Right lobe of liver (tissue), 6 donors: ENCODE results near the gene BOD1L1. TPM values are rescaled to one million over a fixed set of nuclear protein-coding genes. Genes with fewer than 3 reads are reported as not detected.

Experiments
- ATAC-seq, 4 donors: fragments of 200-7000 bp; cut with Tn5 transposase; one replicate each; pipeline ENCODE4 v1.9.1; 2020; ENCODE audit warnings: mild to moderate bottlenecking in 4 of 4, moderate library complexity in 4 of 4
- DNase-seq, 3 donors: peaks; one replicate each; pipeline ENCODE4 v3.0.0-alpha.2; 2020
- H3K27ac ChIP-seq, 3 donors: fragments of 200-600 bp; one replicate each; pipeline ENCODE4 v1.8.0; 2022
- H3K27me3 ChIP-seq, 2 donors: fragments of 200-600 bp; one replicate each; pipeline ENCODE4 v1.8.0; 2022
- H3K36me3 ChIP-seq, 4 donors: fragments of 200-600 bp; sonication (generic) in 1 of 4; one replicate each; pipeline versions ENCODE4 v1.5.1 to v1.8.0; 2017 to 2022; ENCODE audit warnings: control low read depth in 1 of 4
- H3K4me1 ChIP-seq, 4 donors: fragments of 200-600 bp; sonication (generic) in 1 of 4; one replicate each; pipeline versions ENCODE4 v1.5.1 to v1.8.0; 2017 to 2022; ENCODE audit warnings: control low read depth in 1 of 4
- H3K4me3 ChIP-seq, 3 donors: fragments of 200-600 bp; one replicate each; pipeline ENCODE4 v1.8.0; 2022
- H3K9me3 ChIP-seq, 4 donors: fragments of 200-600 bp; sonication (generic) in 1 of 4; one replicate each; pipeline versions ENCODE4 v1.5.1 to v1.8.0; 2017 to 2022; ENCODE audit warnings: control low read depth in 1 of 4
- CTCF ChIP-seq, 4 donors: fragments of 200-600 bp in 3 of 4; fragments of 450-650 bp in 1 of 4; IDR thresholded peaks; one replicate each; pipeline versions ENCODE4 v1.5.1 to v1.8.0; 2016 to 2022; ENCODE audit warnings: antibody characterized with exemption in 4 of 4, mild to moderate bottlenecking in 2 of 4
- POLR2A ChIP-seq: fragments of 450-650 bp; IDR thresholded peaks from one replicate; pipeline ENCODE4 v1.6.1; 2017; ENCODE audit warnings: antibody characterized with exemption, mild to moderate bottlenecking
- WGBS: methylation state at CpG from one replicate; pipeline ENCODE4 v1.1.6; 2018; ENCODE audit warnings: low coverage, low lambda C conversion rate; ENCODE audit not compliant: insufficient coverage; ENCODE audit errors: missing lambda C conversion rate; 5-methylcytosine and 5-hydroxymethylcytosine counted together
- intact Hi-C, 2 donors: fragments of 100-400 bp; cut with DNase I; formaldehyde crosslinking; loops; one replicate each; pipeline versions ENCODE4 v1.11.2 to v1.14.1; 2022
- total RNA-seq, 6 experiments: library from RNA; depleted of rRNA in 2 of 6; stranded (reverse); fragments of >200 nt in 2 of 6; fragmentation: NEBNext Ultra II Directional in 3 of 6; extraction: Animal tissue kit (Norgen Biotek cat#: 25700) in 3 of 6; gene quantifications; one replicate each; pipeline versions ENCODE4 v1.1.0 to v1.2.4, GENCODE V29; 2016 to 2023
- donor health status: DM: no; HTN: yes; CAD: no.
- donor health status: DM: no; HTN: no; CAD: no.
- donor health status: DM: no; HTN: no; CAD: no.
- donor health status: DM: no; HTN: yes; CAD: no.
- donor health status: DM: no; HTN: yes; CAD: no.

Gene BOD1L1
- total RNA-seq, 6 experiments from 2014 or later: 8.7 to 13.8 (median 11.6) TPM

- Histone ChIP-seq H3K4me1 (no peaks in the 10 kb centered on the region), H3K27me3 (no peaks in the 10 kb centered on the region), H3K27ac (no peak overlapping the region), H3K36me3 (peaks cover 0 to 64% (median 27%) of the 10 kb centered on the region in 4 donors), H3K9me3 (no peaks in the 10 kb centered on the region), H3K4me3 (no peak overlapping the region)
- intact Hi-C loops: no loop called here
- ATAC-seq: no peak
- no peak for DNase-seq
- TF ChIP-seq POLR2A (no peak), CTCF (IDR thresholded peaks at IDR 0.05) (no peak)
- 94% methylated on average over 1 of the region's 1 CpG for WGBS
These were observed 22.2 kb downstream of the BOD1L1 start for GRCh38 chr4:13605330-13605729.

GRCh38 chr4:13601848-13602247, 25.7 kb downstream of the BOD1L1 start:
- H3K4me3 ChIP-seq: no peak overlapping the region
- TF ChIP-seq POLR2A (no peak), CTCF (IDR thresholded peaks at IDR 0.05) (no peak)
- ATAC-seq (no peak), DNase-seq (no peak)
- H3K36me3 ChIP-seq: peaks cover 0 to 37% (median 20%) of the 10 kb centered on the region in 4 donors
- intact Hi-C loops: no loop called here
- no peaks in the 10 kb centered on the region for H3K4me1 ChIP-seq
- no peaks in the 10 kb centered on the region for H3K27me3 ChIP-seq
- 95% methylated on average over 2 of the region's 2 CpGs for WGBS
- no peak overlapping the region for H3K27ac ChIP-seq
- no peaks in the 10 kb centered on the region for H3K9me3 ChIP-seq

GRCh38 chr4:13601048-13601447, 26.5 kb downstream of the BOD1L1 start:
- TF ChIP-seq POLR2A: no peak
- no peak for TF ChIP-seq CTCF (IDR thresholded peaks at IDR 0.05)
- no peaks in the 10 kb centered on the region for H3K27me3 ChIP-seq
- no peak overlapping the region for H3K27ac ChIP-seq
- peaks cover 0 to 36% (median 20%) of the 10 kb centered on the region in 4 donors for H3K36me3 ChIP-seq
- no peaks in the 10 kb centered on the region for H3K9me3 ChIP-seq
- 71% methylated on average over 3 of the region's 3 CpGs for WGBS
- H3K4me3 ChIP-seq: no peak overlapping the region
- intact Hi-C loops: no loop called here
- DNase-seq (no peak), ATAC-seq (peak; percentile 28 to 61 (median 47))
- no peaks in the 10 kb centered on the region for H3K4me1 ChIP-seq

GRCh38 chr4:13599159-13599558, 28.4 kb downstream of the BOD1L1 start:
- no peaks in the 10 kb centered on the region for H3K27me3 ChIP-seq
- ATAC-seq (no peak), DNase-seq (no peak)
- no CpG with 5 or more reads among the region's 5 CpGs for WGBS
- H3K4me3 ChIP-seq: no peak overlapping the region
- intact Hi-C loops: no loop called here
- peaks cover 0 to 32% (median 15%) of the 10 kb centered on the region in 4 donors for H3K36me3 ChIP-seq
- no peak overlapping the region for H3K27ac ChIP-seq
- TF ChIP-seq POLR2A (no peak), CTCF (IDR thresholded peaks at IDR 0.05) (peak in 1 of 4 donors; percentile 6)
- no peaks in the 10 kb centered on the region for H3K4me1 ChIP-seq
- H3K9me3 ChIP-seq: no peaks in the 10 kb centered on the region

- Histone ChIP-seq H3K4me3 (no peak overlapping the region), H3K27me3 (no peaks in the 10 kb centered on the region), H3K36me3 (peaks cover 0 to 28% (median 5%) of the 10 kb centered on the region in 4 donors), H3K27ac (no peak overlapping the region), H3K9me3 (no peaks in the 10 kb centered on the region), H3K4me1 (no peaks in the 10 kb centered on the region)
- TF ChIP-seq POLR2A (no peak), CTCF (IDR thresholded peaks at IDR 0.05) (no peak)
- intact Hi-C loops: no loop called here
- no peak for ATAC-seq
- DNase-seq: no peak
These were observed 29.9 kb downstream of the BOD1L1 start for GRCh38 chr4:13597604-13598003.
